ENCODE data around the gene CTSS.

GRCh38 chr1:150762552-150762951 lies 3.0 kb downstream of the CTSS start:
- TF ChIP-seq CTCF (IDR thresholded peaks at IDR 0.05; ENCODE audit: borderline replicate concordance, extremely low read depth, low read length, poor library complexity, severe bottlenecking) (no peak), EZH2 (IDR thresholded peaks at IDR 0.05; ENCODE audit: borderline replicate concordance, low read depth, low read length, severe bottlenecking) (no peak)

Data from DND-41 (cell line).